GM12878 (cell line): ENCODE measurements around the gene FLT3LG. TPM values are rescaled to one million over a fixed set of nuclear protein-coding genes. Genes with fewer than 3 reads are reported as not detected.

Source experiments
- CBX3 ChIP-seq: fragments of 200-600 bp; sonication (generic); IDR thresholded peaks from 2 replicates; pipeline ENCODE4 v1.6.1; 2016; ENCODE audit warnings: low read depth, borderline replicate concordance
- CHD2 ChIP-seq: IDR thresholded peaks from 2 replicates; pipeline ENCODE4 v1.6.1; 2011; ENCODE audit warnings: low read depth, low read length, improper control_type of control experiment, borderline replicate concordance
- EED ChIP-seq: sonication (generic); IDR thresholded peaks from 2 replicates; pipeline ENCODE4 v1.6.1; 2016; ENCODE audit warnings: antibody characterized with exemption, low read depth
- HDAC2 ChIP-seq: fragments of 200-600 bp; sonication (generic); IDR thresholded peaks from 2 replicates; pipeline ENCODE4 v1.6.1; 2017
- HDAC6 ChIP-seq: fragments of 200-600 bp; sonication (generic); IDR thresholded peaks from one replicate; pipeline ENCODE4 v1.8.0; 2017; ENCODE audit warnings: antibody characterized with exemption; ENCODE audit not compliant: unreplicated experiment
- MTA2 ChIP-seq: fragments of 450-650 bp; IDR thresholded peaks from 2 replicates; pipeline ENCODE4 v1.6.1; 2016; ENCODE audit warnings: low read depth, mild to moderate bottlenecking, moderate library complexity
- RAD21 ChIP-seq: IDR thresholded peaks from 2 replicates; pipeline ENCODE4 v1.6.1; 2011; ENCODE audit warnings: mild to moderate bottlenecking, low read depth, low read length, moderate library complexity; ENCODE audit not compliant: insufficient read depth
- RCOR1 ChIP-seq: conservative IDR thresholded peaks from 2 replicates; pipeline ENCODE4 v1.6.1; 2012; ENCODE audit warnings: low read depth, low read length, improper control_type of control experiment
- YBX1 ChIP-seq: fragments of 450-650 bp; IDR thresholded peaks from 2 replicates; pipeline ENCODE4 v1.6.1; 2016; ENCODE audit warnings: antibody characterized with exemption
- polyA plus RNA-seq, 11 experiments: library from polyadenylated mRNA; depleted of rRNA in 4 of 11; unstranded in 6 of 11; stranded (reverse) in 5 of 11; fragments of >200 nt; fragmentation: Nextera tagmentation in 4 of 11; fragmentation: Illumina TruSeq in 1 of 11; extraction: Ambion mirVana in 4 of 11; extraction: Trizol in 1 of 11; gene quantifications; 1 replicate in 1 of 11; 2 replicates in 10 of 11; pipeline versions ENCODE4 v1.2.1 to v1.2.3, GENCODE V29; 2011 to 2016; ENCODE audit warnings: inconsistent platforms in 2 of 11, missing spikeins in 2 of 11, low read depth in 1 of 11
- total RNA-seq, 4 experiments: library from RNA; depleted of rRNA in 3 of 4; stranded (reverse); fragments of >200 nt in 3 of 4; fragmentation: Illumina TruSeq in 1 of 4; extraction: Trizol in 1 of 4; gene quantifications; 2 replicates each; pipeline versions ENCODE4 v1.2.1 to v1.2.3, GENCODE V29; 2013 to 2021
- TF ChIP-seq, protein P1 (sequence below): fragments of 450-650 bp; IDR thresholded peaks from 2 replicates; pipeline ENCODE4 v1.6.1; 2017; ENCODE audit warnings: mild to moderate bottlenecking, low read depth, inconsistent platforms; ENCODE audit not compliant: poor library complexity, severe bottlenecking

FLT3LG gene
- total and polyA plus RNA-seq, 10 of the 15 experiments (the other 5 are each of a cell fraction or from before 2014, with no cell fraction given) = 0.68 to 13.1 (median 4.3) TPM

DNA sequence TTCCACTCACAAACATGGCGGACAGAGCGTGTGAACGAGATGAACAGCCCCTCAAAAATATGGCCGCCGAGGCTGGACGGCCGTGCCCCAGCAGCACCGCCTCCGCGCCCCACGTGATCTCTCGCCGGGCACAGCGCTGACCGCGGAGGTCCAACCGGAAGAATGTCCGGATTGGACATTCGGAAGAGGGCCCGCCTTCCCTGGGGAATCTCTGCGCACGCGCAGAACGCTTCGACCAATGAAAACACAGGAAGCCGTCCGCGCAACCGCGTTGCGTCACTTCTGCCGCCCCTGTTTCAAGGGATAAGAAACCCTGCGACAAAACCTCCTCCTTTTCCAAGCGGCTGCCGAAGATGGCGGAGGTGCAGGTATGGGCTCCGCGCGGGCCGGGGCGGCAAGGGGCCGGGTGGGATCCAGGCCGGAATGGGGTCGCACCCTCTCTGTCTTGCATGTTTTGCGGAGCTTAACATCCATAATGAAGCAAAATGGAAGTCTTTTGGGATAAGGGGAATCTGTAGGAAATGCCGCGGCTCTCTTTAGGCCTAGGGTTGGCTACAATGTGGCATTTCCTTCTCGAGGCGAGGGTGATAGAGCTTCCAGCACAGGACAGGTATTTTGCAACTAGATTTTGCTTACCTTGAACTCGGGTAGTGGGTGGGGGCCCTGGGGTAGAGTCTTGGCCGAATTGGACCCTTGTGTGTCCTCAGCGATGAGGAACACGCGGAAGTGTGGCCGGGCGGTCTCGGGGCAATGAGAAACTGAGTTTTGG, 13.4 kb downstream of the FLT3LG start, which contains the start of gene RPL13A (continued):
- TF ChIP-seq, protein P1, sequence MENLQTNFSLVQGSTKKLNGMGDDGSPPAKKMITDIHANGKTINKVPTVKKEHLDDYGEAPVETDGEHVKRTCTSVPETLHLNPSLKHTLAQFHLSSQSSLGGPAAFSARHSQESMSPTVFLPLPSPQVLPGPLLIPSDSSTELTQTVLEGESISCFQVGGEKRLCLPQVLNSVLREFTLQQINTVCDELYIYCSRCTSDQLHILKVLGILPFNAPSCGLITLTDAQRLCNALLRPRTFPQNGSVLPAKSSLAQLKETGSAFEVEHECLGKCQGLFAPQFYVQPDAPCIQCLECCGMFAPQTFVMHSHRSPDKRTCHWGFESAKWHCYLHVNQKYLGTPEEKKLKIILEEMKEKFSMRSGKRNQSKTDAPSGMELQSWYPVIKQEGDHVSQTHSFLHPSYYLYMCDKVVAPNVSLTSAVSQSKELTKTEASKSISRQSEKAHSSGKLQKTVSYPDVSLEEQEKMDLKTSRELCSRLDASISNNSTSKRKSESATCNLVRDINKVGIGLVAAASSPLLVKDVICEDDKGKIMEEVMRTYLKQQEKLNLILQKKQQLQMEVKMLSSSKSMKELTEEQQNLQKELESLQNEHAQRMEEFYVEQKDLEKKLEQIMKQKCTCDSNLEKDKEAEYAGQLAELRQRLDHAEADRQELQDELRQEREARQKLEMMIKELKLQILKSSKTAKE = no peak
- TF ChIP-seq RCOR1 = peak; percentile 87; the same call in 1 of the 2 replicates
- TF ChIP-seq CBX3 = no peak
- peak; percentile 92; the same call in 1 of the 2 replicates for TF ChIP-seq CHD2
- peak; percentile 93 for TF ChIP-seq HDAC6
- no peak for TF ChIP-seq YBX1
- no peak for TF ChIP-seq RAD21
- no peak for TF ChIP-seq HDAC2
- no peak for TF ChIP-seq MTA2
- TF ChIP-seq EED = no peak
- TF ChIP-seq, all 136 proteins: peak for 66
